Activated CD4-positive, alpha-beta memory T cell treated with anti-CD3 and anti-CD28 coated beads for 36 hours (primary cell): ENCODE results near the gene SCGB3A2. TPM values are rescaled to one million over a fixed set of nuclear protein-coding genes. Genes with fewer than 3 reads are reported as not detected.

Experiments used
- CTCF ChIA-PET: fragments of 350-600 bp; sonication (Branson Sonifier 250); formaldehyde crosslinking; loops from one replicate; lab custom pipeline; 2021; ENCODE audit warnings: antibody characterized with exemption, inconsistent platforms; lab: Charles Lee
- POLR2A ChIA-PET: fragments of 350-600 bp; sonication (Branson Sonifier 250); formaldehyde crosslinking; loops from one replicate; lab custom pipeline; 2021; ENCODE audit warnings: antibody characterized with exemption; lab: Charles Lee
- DNase-seq: peaks from one replicate; pipeline ENCODE4 v3.0.0-alpha.2; 2020
- H3K27ac Mint-ChIP-seq: one replicate; pipeline ENCODE4 v1.8.0; 2021; ENCODE audit warnings: mixed read lengths
- H3K27me3 Mint-ChIP-seq: one replicate; pipeline ENCODE4 v1.8.0; 2021; ENCODE audit warnings: mixed read lengths
- H3K36me3 Mint-ChIP-seq: one replicate; pipeline ENCODE4 v1.8.0; 2021; ENCODE audit warnings: mixed read lengths
- H3K4me1 Mint-ChIP-seq: one replicate; pipeline ENCODE4 v1.8.0; 2021; ENCODE audit warnings: low read depth, mixed read lengths
- H3K4me3 Mint-ChIP-seq: one replicate; pipeline ENCODE4 v1.8.0; 2021; ENCODE audit warnings: mild to moderate bottlenecking, mixed read lengths
- H3K9me3 Mint-ChIP-seq: one replicate; pipeline ENCODE4 v1.8.0; 2021; ENCODE audit warnings: mixed read lengths
- intact Hi-C: fragments of 100-400 bp; cut with micrococcal nuclease; formaldehyde crosslinking; loops from one replicate; pipeline ENCODE4 v1.15.1; 2023
- total RNA-seq, 2 experiments: library from RNA; stranded (reverse); gene quantifications; one replicate each; pipeline ENCODE4 v1.2.3, GENCODE V29; 2021

The SCGB3A2 gene
- total RNA-seq, 2 experiments from 2014 or later = not detected

GRCh38 chr5:147918101-147918685, 39.7 kb downstream of the SCGB3A2 start:
- DNase-seq = no peak
- no peaks in the 10 kb centered on the region for H3K4me1 Mint-ChIP-seq
- intact Hi-C loops = no loop called here
- CTCF ChIA-PET = no interaction called here
- H3K36me3 Mint-ChIP-seq = no peaks in the 10 kb centered on the region
- H3K4me3 Mint-ChIP-seq = no peak overlapping the region
- peaks cover 4% of the 10 kb centered on the region for H3K27me3 Mint-ChIP-seq
- no peaks in the 10 kb centered on the region for H3K9me3 Mint-ChIP-seq
- no peak overlapping the region for H3K27ac Mint-ChIP-seq
- POLR2A ChIA-PET = no interaction called here

- peaks cover 2% of the 10 kb centered on the region for H3K27me3 Mint-ChIP-seq
- H3K36me3 Mint-ChIP-seq = no peaks in the 10 kb centered on the region
- intact Hi-C loops = no loop called here
- no peak overlapping the region for H3K27ac Mint-ChIP-seq
- H3K9me3 Mint-ChIP-seq = no peaks in the 10 kb centered on the region
- ChIA-PET CTCF (no interaction called here), POLR2A (no interaction called here)
- no peak for DNase-seq
- no peak overlapping the region for H3K4me3 Mint-ChIP-seq
- H3K4me1 Mint-ChIP-seq = no peaks in the 10 kb centered on the region
Observed at GRCh38 chr5:147918899-147919298, 40.4 kb downstream of the SCGB3A2 start.

DNA sequence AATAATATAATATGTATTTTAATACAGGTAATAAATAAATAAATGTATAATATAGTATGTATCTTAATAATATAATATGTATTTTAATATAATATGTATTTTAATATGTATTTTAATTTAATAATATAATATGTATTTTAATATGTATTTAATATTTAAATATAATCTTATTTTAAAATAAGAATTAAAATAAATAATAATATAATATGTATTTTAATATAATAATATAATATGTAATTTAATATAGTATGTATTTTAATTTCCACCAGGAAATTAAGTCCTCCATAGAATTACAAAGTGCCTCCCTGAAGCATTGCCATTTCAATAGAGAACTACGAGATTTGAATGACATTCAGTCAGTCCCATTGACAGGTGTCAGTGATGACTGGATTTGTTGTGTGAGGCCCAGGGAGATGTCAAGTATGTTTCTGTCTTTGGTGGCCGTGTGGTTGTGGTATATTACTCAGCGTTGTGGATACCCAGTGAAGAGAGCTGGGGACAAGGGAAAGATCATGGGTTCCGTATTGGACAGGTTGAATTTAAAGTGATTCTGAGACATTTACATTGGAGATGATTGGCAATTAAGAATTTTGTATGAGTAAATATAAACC, 42.0 kb downstream of the SCGB3A2 start:
- intact Hi-C loops = no loop called here
- CTCF ChIA-PET = no interaction called here
- Mint-ChIP-seq H3K4me3 (no peak overlapping the region), H3K9me3 (no peaks in the 10 kb centered on the region), H3K27ac (no peak overlapping the region), H3K27me3 (peaks cover 2% of the 10 kb centered on the region), H3K4me1 (no peaks in the 10 kb centered on the region), H3K36me3 (no peaks in the 10 kb centered on the region)
- DNase-seq = no peak
- POLR2A ChIA-PET = no interaction called here

DNA sequence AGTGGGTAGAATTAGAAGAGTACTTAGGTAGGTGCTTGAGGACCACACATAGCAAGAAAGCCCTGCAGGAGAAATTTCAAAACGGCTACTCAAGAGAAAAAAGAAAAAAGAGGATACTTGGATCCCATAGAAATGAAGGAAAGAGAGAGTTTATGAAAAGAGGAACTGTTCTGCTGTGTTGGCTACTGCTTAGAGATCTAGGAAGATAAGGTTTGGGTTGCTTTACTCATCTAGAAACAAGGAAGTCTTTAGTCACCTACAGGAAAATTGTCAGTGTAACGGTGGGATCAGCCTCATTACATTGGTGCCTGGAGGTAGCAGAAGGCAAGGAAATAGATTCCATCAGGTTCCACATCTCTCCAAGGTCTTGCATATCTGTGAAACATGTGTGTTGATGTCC, 42.6 kb downstream of the SCGB3A2 start:
- ChIA-PET CTCF (no interaction called here), POLR2A (no interaction called here)
- intact Hi-C loops = no loop called here
- H3K27me3 Mint-ChIP-seq = peaks cover 2% of the 10 kb centered on the region
- H3K4me3 Mint-ChIP-seq = no peak overlapping the region
- no peaks in the 10 kb centered on the region for H3K36me3 Mint-ChIP-seq
- DNase-seq = no peak
- H3K27ac Mint-ChIP-seq = no peak overlapping the region
- H3K4me1 Mint-ChIP-seq = no peaks in the 10 kb centered on the region
- H3K9me3 Mint-ChIP-seq = no peaks in the 10 kb centered on the region

- CTCF ChIA-PET = interaction anchor here (0.6 kb wide), 2 partner anchors 12 to 258 kb away, joined by 3 read pairs; no protein-coding TSS in a partner anchor
Observed at GRCh38 chr5:147925020-147925419, 46.5 kb downstream of the SCGB3A2 start.

DNA sequence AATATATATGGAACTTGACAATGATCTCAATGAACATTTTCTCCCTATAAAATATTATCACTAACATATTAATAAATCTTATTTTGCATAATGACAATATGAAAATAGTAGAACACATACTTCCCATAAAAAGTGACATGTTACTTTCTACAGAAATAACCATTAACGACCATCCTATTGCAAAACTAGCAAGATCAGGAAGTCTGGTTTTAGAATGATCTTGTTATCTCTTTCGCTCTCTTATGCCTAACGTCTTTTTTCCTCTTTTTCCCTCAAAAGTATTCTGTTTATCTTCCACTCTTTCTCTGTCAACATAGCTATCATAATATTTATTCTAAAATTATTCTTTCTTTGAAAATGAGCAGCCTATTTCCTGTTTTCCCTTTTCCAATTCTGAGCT, 49.4 kb downstream of the SCGB3A2 start:
- CTCF ChIA-PET = no interaction called here
- no peak for DNase-seq
- no peaks in the 10 kb centered on the region for H3K9me3 Mint-ChIP-seq
- H3K27ac Mint-ChIP-seq = no peak overlapping the region
- intact Hi-C loops = no loop called here
- H3K27me3 Mint-ChIP-seq = no peaks in the 10 kb centered on the region
- H3K36me3 Mint-ChIP-seq = no peaks in the 10 kb centered on the region
- POLR2A ChIA-PET = no interaction called here
- H3K4me1 Mint-ChIP-seq = no peaks in the 10 kb centered on the region
- no peak overlapping the region for H3K4me3 Mint-ChIP-seq

More at GRCh38 chr5:147925020-147925419, 46.5 kb downstream of the SCGB3A2 start:
- Mint-ChIP-seq H3K27me3 (no peaks in the 10 kb centered on the region), H3K4me3 (no peak overlapping the region), H3K4me1 (no peaks in the 10 kb centered on the region), H3K27ac (no peak overlapping the region), H3K36me3 (no peaks in the 10 kb centered on the region), H3K9me3 (no peaks in the 10 kb centered on the region)
- no peak for DNase-seq
- POLR2A ChIA-PET = no interaction called here
- intact Hi-C loops = no loop called here

DNA sequence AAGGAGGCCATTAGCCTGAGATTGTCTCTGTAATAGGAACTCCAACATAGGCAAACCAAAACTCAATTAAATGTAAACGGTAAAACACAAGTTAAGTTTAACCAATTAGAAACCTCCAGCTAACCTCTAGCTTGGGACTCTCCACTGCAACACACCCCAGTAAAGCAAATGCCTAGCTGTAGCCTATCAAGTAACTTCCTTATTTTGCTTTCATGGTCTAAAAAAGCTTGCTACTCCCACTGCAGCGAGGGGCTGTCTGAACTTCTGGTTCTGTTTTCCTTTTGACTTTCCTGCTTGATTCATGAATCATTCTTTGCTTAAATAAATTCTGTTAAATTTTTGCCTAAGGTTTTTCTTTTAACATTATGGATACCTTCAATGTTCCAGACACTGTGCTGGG, 52.3 kb downstream of the SCGB3A2 start:
- no peak overlapping the region for H3K4me3 Mint-ChIP-seq
- H3K4me1 Mint-ChIP-seq = no peaks in the 10 kb centered on the region
- intact Hi-C loops = no loop called here
- no peaks in the 10 kb centered on the region for H3K9me3 Mint-ChIP-seq
- POLR2A ChIA-PET = no interaction called here
- CTCF ChIA-PET = interaction anchor here (0.7 kb wide), 1 partner anchor 43 kb away, joined by 4 read pairs; no protein-coding TSS in a partner anchor
- no peaks in the 10 kb centered on the region for H3K27me3 Mint-ChIP-seq
- no peak overlapping the region for H3K27ac Mint-ChIP-seq
- no peaks in the 10 kb centered on the region for H3K36me3 Mint-ChIP-seq
- no peak for DNase-seq

Other genes with a start within 250 kb of the SCGB3A2 start
- 1 to 10 TPM in 1 of 2 experiments, under 1 TPM in 1; 0.99 to 1.1 TPM for gene JAKMIP2, start 96.0 kb upstream of the SCGB3A2 start, total RNA-seq
- not detected for gene SPINK1, start 47.0 kb upstream of the SCGB3A2 start, total RNA-seq
- not detected for gene C5orf46, start 27.8 kb downstream of the SCGB3A2 start, total RNA-seq
- not detected for gene SPINK5, start 185.3 kb downstream of the SCGB3A2 start, total RNA-seq